ENCODE data around the gene TUB.

Gene TUB

DNA sequence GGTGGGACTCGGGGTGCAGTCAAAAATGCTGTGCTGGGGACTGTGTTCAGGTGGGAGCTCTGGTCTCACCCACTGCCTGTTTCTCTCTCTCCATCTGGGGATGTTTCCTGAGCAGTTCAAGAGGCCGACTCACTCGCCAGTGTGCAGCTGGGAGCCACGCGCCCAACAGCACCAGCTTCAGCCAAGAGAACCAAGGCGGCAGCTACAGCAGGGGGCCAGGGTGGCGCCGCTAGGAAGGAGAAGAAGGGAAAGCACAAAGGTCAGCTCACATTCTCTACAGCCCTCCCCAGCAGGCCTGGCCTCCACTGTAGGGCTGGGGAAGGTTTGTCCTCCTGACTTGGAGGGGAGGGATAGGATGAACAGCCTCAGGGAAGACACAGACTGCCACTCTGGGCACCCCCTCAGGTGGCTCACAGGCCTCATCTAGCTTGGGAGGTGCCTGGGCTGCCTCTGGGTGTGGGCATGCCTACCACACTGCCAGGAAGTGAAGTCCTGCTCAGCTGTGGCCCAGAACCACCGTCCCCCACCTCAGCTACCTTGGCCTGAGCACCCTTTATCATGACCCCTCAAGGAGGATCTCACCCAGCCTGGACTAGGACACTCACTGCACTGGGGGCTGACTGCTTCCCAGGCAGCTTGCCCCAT, 13.0 kb downstream of the TUB start:
- no peak overlapping the region for H3K27ac ChIP-seq
- H3K9ac ChIP-seq, result no peak overlapping the region
- no peak overlapping the region for H2AFZ ChIP-seq
- H3K79me2 ChIP-seq, result no peaks in the 10 kb centered on the region
- TF ChIP-seq, protein P1, sequence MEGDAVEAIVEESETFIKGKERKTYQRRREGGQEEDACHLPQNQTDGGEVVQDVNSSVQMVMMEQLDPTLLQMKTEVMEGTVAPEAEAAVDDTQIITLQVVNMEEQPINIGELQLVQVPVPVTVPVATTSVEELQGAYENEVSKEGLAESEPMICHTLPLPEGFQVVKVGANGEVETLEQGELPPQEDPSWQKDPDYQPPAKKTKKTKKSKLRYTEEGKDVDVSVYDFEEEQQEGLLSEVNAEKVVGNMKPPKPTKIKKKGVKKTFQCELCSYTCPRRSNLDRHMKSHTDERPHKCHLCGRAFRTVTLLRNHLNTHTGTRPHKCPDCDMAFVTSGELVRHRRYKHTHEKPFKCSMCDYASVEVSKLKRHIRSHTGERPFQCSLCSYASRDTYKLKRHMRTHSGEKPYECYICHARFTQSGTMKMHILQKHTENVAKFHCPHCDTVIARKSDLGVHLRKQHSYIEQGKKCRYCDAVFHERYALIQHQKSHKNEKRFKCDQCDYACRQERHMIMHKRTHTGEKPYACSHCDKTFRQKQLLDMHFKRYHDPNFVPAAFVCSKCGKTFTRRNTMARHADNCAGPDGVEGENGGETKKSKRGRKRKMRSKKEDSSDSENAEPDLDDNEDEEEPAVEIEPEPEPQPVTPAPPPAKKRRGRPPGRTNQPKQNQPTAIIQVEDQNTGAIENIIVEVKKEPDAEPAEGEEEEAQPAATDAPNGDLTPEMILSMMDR (IDR thresholded peaks at IDR 0.05), result no peak
- peaks cover 21% of the 10 kb centered on the region for H3K4me1 ChIP-seq
- H3K27me3 ChIP-seq (ENCODE audit: control insufficient read depth, insufficient read depth, low read length), result no peaks in the 10 kb centered on the region
- no peak overlapping the region for H3K4me2 ChIP-seq (ENCODE audit: low read length)
- H3K36me3 ChIP-seq (ENCODE audit: control insufficient read depth, insufficient read depth, low read length), result no peaks in the 10 kb centered on the region
- H3K4me3 ChIP-seq (ENCODE audit: low read depth, low read length), result no peak overlapping the region
- no peaks in the 10 kb centered on the region for H3K9me3 ChIP-seq (ENCODE audit: control insufficient read depth, low read length)

DNA sequence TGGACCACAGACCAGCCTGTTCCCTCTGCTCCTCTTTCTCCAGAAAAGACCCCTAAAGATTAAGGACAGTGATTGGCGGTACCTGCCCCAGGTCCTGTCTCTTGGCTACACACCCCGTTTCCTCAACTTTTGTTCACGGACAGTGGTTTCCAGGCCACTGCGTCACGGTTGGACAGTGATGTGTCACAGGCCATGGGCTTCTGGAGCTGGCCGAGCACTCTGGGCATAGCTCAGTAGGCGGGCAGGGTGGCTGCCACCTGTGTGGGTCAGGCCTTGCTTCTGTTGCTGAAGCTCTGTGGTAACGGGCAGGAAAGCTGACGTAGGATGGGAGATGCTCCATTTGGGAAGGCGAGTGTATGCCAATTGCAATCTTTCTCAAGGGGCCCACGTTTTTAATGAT, 13.6 kb downstream of the TUB start:
- Histone ChIP-seq H3K36me3 (ENCODE audit: control insufficient read depth, insufficient read depth, low read length) (no peaks in the 10 kb centered on the region), H3K4me2 (ENCODE audit: low read length) (no peak overlapping the region), H3K9me3 (ENCODE audit: control insufficient read depth, low read length) (no peaks in the 10 kb centered on the region), H3K9ac (no peak overlapping the region), H3K4me1 (peaks cover 21% of the 10 kb centered on the region), H2AFZ (no peak overlapping the region), H3K79me2 (no peaks in the 10 kb centered on the region), H3K4me3 (ENCODE audit: low read depth, low read length) (no peak overlapping the region), H3K27me3 (ENCODE audit: control insufficient read depth, insufficient read depth, low read length) (no peaks in the 10 kb centered on the region), H3K27ac (peak overlapping the region; percentile 33)
- TF ChIP-seq, protein P1 (IDR thresholded peaks at IDR 0.05), result no peak

DNA sequence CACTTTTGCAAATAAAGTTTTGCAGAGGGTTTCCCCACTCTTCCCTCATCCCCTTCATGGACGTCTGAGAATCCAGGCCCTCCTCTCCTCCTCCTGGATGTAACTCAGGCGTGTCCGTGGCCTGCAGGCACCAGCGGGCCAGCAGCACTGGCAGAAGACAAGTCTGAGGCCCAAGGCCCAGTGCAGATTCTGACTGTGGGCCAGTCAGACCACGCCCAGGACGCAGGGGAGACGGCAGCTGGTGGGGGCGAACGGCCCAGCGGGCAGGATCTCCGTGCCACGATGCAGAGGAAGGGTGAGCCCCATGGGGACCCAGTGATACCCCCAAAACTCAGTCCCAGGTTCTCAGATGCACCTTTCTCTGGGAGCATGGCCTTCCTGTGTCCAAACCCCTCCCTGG, 14.4 kb downstream of the TUB start:
- no peak overlapping the region for H3K4me2 ChIP-seq (ENCODE audit: low read length)
- no peak overlapping the region for H2AFZ ChIP-seq
- no peaks in the 10 kb centered on the region for H3K79me2 ChIP-seq
- TF ChIP-seq, protein P1 (IDR thresholded peaks at IDR 0.05), result no peak
- H3K9me3 ChIP-seq (ENCODE audit: control insufficient read depth, low read length), result no peaks in the 10 kb centered on the region
- H3K36me3 ChIP-seq (ENCODE audit: control insufficient read depth, insufficient read depth, low read length), result no peaks in the 10 kb centered on the region
- no peak overlapping the region for H3K4me3 ChIP-seq (ENCODE audit: low read depth, low read length)
- peak overlapping the region; percentile 33 for H3K27ac ChIP-seq
- H3K27me3 ChIP-seq (ENCODE audit: control insufficient read depth, insufficient read depth, low read length), result no peaks in the 10 kb centered on the region
- no peak overlapping the region for H3K9ac ChIP-seq
- peaks cover 21% of the 10 kb centered on the region for H3K4me1 ChIP-seq

DNA sequence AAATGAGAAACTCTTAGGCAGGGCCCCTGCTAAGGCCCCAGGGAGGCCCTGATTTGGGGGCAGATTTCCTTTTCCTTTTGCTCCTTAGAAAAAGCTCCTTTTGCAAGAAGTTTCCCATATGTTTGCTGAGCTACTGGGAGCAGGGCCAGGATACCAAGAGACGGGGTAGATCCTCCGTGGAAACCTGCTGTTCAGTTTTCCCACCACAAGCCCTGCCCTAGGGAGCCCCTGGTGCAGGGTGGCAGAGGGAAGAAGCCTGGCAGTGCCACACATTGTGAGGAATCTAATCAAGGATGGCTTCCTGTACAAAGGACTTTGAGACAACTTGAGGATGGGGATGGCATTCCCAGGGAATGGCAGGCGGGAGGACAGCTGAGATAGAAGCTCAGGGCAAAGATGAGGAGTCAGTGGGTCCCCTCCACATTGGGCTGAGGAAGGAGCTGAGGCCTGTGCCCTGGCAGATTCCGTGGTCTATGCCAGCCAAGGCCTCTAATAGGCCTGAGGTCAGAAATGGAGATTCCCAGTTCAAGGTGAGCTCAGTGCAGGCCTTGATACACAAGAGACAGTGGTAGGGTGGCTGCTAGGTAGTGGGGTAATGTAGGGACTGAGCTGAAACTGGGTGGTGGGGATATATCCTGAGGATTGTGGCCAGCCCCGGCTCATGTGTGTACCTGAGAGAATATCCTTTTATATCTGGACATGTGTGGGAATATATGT, 15.0 kb downstream of the TUB start:
- Histone ChIP-seq H3K27ac (peak overlapping the region; percentile 33), H2AFZ (no peak overlapping the region), H3K4me2 (ENCODE audit: low read length) (no peak overlapping the region), H3K36me3 (ENCODE audit: control insufficient read depth, insufficient read depth, low read length) (no peaks in the 10 kb centered on the region), H3K9ac (no peak overlapping the region), H3K79me2 (no peaks in the 10 kb centered on the region), H3K4me1 (peaks cover 21% of the 10 kb centered on the region), H3K4me3 (ENCODE audit: low read depth, low read length) (no peak overlapping the region), H3K9me3 (ENCODE audit: control insufficient read depth, low read length) (no peaks in the 10 kb centered on the region), H3K27me3 (ENCODE audit: control insufficient read depth, insufficient read depth, low read length) (no peaks in the 10 kb centered on the region)
- TF ChIP-seq, protein P1 (IDR thresholded peaks at IDR 0.05), result no peak

Measured in parathyroid adenoma (tissue), 2 donors.